CD4-positive, alpha-beta T cell treated with Interleukin-4 for 1 hour (primary cell): Measurements from ENCODE around the gene SUPT16H.
"Not testable (repeated sequence)": the region's sequence is repeated elsewhere in the genome, so short reads cannot be mapped to it uniquely, and the experiment has no call there.

Experiments
- DNase-seq, 2 donors: peaks; one replicate each; pipeline ENCODE4 v3.0.0-alpha.2; 2020 to 2022

Gene SUPT16H

GRCh38 chr14:21356511-21356910 is 27.3 kb downstream of the SUPT16H start:
- no peak for DNase-seq

- DNase-seq, result peak; percentile 4 to 59
These were observed 31.2 kb downstream of the SUPT16H start for GRCh38 chr14:21352587-21352986.

- no peak for DNase-seq
These were observed 33.3 kb downstream of the SUPT16H start for GRCh38 chr14:21350539-21350938.

GRCh38 chr14:21347201-21347600 is 36.6 kb downstream of the SUPT16H start:
- no peak for DNase-seq

- no peak for DNase-seq
These were observed 37.2 kb downstream of the SUPT16H start for GRCh38 chr14:21346532-21347135.

GRCh38 chr14:21343035-21343794 is 40.6 kb downstream of the SUPT16H start:
- DNase-seq, result no peak

- no peak for DNase-seq
These were observed 49.5 kb downstream of the SUPT16H start for GRCh38 chr14:21334202-21334906.

- no peak for DNase-seq
These were observed 50.9 kb downstream of the SUPT16H start for GRCh38 chr14:21332950-21333349.

GRCh38 chr14:21326972-21327371 is 56.8 kb downstream of the SUPT16H start:
- DNase-seq, result no peak

GRCh38 chr14:21322716-21323115 is 61.1 kb downstream of the SUPT16H start:
- DNase-seq, result no peak

- DNase-seq, result no peak
These were observed 62.9 kb downstream of the SUPT16H start for GRCh38 chr14:21320913-21321312.

GRCh38 chr14:21317398-21317797 is 66.4 kb downstream of the SUPT16H start:
- no peak for DNase-seq

GRCh38 chr14:21313512-21313911 is 70.3 kb downstream of the SUPT16H start:
- DNase-seq, result no peak

- no peak for DNase-seq
These were observed 72.2 kb downstream of the SUPT16H start for GRCh38 chr14:21311614-21312013.

GRCh38 chr14:21309956-21310355 is 73.9 kb downstream of the SUPT16H start:
- no peak for DNase-seq

GRCh38 chr14:21309238-21309636 is 74.6 kb downstream of the SUPT16H start:
- no peak for DNase-seq

GRCh38 chr14:21308479-21309237 is 75.2 kb downstream of the SUPT16H start:
- DNase-seq, result peak; percentile 90

GRCh38 chr14:21308132-21308478 is 75.7 kb downstream of the SUPT16H start:
- DNase-seq, result no peak

GRCh38 chr14:21307637-21308036 is 76.2 kb downstream of the SUPT16H start:
- DNase-seq, result no peak

- DNase-seq, result not testable (repeated sequence)
These were observed 81.0 kb downstream of the SUPT16H start for GRCh38 chr14:21302836-21303140.

GRCh38 chr14:21302013-21302835 is 81.6 kb downstream of the SUPT16H start:
- no peak for DNase-seq
